Skeletal muscle satellite cell (primary cell): ENCODE results near the gene RAD51B.

Experiments used
- H3K27me3 ChIP-seq: 2 replicates; pipeline ENCODE4 v1.7.0; 2013; ENCODE audit warnings: low read length; ENCODE audit not compliant: control insufficient read depth, insufficient read depth
- H3K36me3 ChIP-seq: 2 replicates; pipeline ENCODE4 v1.7.0; 2013; ENCODE audit warnings: mild to moderate bottlenecking, control low read depth, low read length; ENCODE audit not compliant: insufficient read depth
- H3K4me1 ChIP-seq: 2 replicates; pipeline ENCODE4 v1.7.0; 2013; ENCODE audit warnings: low read length; ENCODE audit not compliant: control insufficient read depth, insufficient read depth
- H3K4me2 ChIP-seq: 2 replicates; pipeline ENCODE4 v1.7.0; 2013; ENCODE audit warnings: mild to moderate bottlenecking, low read length
- H3K4me3 ChIP-seq: 2 replicates; pipeline ENCODE4 v1.7.0; 2013; ENCODE audit warnings: low read length
- H3K9ac ChIP-seq: 2 replicates; pipeline ENCODE4 v1.7.0; 2013; ENCODE audit warnings: mild to moderate bottlenecking, low read depth, low read length, moderate library complexity
- H3K9me3 ChIP-seq: replicated peaks from 2 replicates; pipeline ENCODE4 v1.7.0; 2013; ENCODE audit warnings: mild to moderate bottlenecking, control low read depth, low read length

RAD51B gene

DNA sequence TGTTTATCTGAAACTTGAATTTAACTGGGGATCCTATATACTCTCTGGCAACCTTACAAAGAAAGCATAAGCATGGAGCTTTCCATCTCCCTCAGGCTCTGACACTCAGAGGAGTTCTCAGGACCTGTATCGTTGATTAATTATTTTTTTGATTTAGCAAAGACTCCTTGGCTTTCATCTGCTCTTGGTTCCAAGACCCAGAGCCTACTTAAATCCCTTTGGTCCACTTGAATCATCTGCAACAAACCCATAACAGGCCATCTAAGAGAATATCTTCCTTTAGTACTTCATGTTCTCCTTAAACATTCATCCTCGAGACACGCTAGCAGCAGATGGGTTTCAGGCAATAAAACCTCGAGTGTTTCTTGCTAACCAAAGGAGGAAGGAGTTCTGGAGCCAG, 887.9 kb downstream of the RAD51B start:
- no peaks in the 10 kb centered on the region for H3K36me3 ChIP-seq
- no peak overlapping the region for H3K4me3 ChIP-seq
- no peaks in the 10 kb centered on the region for H3K9me3 ChIP-seq
- H3K4me2 ChIP-seq, result no peak overlapping the region
- no peak overlapping the region for H3K9ac ChIP-seq
- peaks cover 25% of the 10 kb centered on the region for H3K4me1 ChIP-seq
- no peaks in the 10 kb centered on the region for H3K27me3 ChIP-seq

DNA sequence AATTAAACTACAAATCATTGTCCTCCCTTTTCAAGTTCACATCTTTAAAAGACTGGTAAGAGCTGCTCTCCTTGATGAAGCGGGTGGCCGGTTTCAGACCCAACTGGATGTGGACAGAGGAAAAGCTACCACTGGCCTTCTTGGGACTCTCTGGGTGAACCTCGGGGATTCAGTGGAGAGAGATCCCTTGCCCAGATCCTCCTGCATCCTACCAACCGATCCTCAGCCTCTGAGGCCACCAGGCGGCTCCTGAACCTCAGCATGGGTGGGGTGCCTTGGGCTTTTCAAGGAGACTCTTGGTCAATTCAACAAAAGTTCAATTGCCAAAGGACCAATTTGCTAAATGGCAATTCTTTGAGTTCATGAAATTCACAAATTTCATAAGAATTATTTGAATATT, 888.8 kb downstream of the RAD51B start:
- H3K4me1 ChIP-seq, result peaks cover 16% of the 10 kb centered on the region
- H3K4me3 ChIP-seq, result no peak overlapping the region
- no peaks in the 10 kb centered on the region for H3K9me3 ChIP-seq
- H3K4me2 ChIP-seq, result no peak overlapping the region
- no peak overlapping the region for H3K9ac ChIP-seq
- H3K27me3 ChIP-seq, result no peaks in the 10 kb centered on the region
- H3K36me3 ChIP-seq, result no peaks in the 10 kb centered on the region

DNA sequence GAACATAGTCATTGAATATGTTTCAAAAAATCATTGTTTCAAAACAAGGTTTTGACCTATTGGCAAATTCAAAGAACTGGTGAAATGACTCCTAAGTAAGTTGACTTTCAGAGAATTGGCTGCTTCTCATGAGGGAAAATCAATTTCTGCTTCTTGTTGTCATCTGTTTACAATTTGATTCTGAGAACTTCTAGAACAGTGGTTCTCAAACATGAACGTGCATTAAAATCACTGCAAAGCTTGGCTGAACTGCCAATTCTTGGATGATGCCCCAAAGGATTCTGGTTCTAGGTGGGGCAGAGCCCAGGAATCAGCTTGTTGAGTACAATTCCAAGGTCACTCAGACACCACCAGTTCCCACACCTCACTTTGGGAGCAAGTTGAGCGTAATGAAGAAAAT, 889.4 kb downstream of the RAD51B start:
- Histone ChIP-seq H3K4me2 (no peak overlapping the region), H3K4me1 (peaks cover 12% of the 10 kb centered on the region), H3K9ac (no peak overlapping the region), H3K36me3 (no peaks in the 10 kb centered on the region), H3K27me3 (no peaks in the 10 kb centered on the region), H3K4me3 (no peak overlapping the region), H3K9me3 (no peaks in the 10 kb centered on the region)

DNA sequence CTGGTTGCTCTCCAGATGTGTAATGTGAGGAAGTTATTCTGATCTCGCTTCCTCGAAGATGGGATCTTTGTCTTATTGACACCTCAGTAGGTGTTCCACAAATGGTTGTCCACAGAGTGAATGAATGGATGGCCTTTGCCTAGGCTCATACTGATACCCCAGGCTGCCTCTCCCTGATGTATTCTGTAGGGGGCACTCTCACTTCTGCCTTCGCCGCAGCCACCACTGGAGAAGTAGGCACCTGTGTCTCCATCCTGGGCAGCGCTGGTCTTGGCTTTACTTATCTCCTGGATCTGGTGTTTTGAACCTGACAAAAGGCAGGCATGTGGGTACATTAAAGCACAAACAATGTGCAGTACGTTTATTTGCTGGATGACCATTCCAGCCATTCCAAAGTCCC, 891.2 kb downstream of the RAD51B start:
- H3K4me2 ChIP-seq, result no peak overlapping the region
- H3K4me1 ChIP-seq, result peaks cover 15% of the 10 kb centered on the region
- no peak overlapping the region for H3K9ac ChIP-seq
- H3K9me3 ChIP-seq, result no peaks in the 10 kb centered on the region
- H3K4me3 ChIP-seq, result no peak overlapping the region
- no peaks in the 10 kb centered on the region for H3K36me3 ChIP-seq
- H3K27me3 ChIP-seq, result no peaks in the 10 kb centered on the region

DNA sequence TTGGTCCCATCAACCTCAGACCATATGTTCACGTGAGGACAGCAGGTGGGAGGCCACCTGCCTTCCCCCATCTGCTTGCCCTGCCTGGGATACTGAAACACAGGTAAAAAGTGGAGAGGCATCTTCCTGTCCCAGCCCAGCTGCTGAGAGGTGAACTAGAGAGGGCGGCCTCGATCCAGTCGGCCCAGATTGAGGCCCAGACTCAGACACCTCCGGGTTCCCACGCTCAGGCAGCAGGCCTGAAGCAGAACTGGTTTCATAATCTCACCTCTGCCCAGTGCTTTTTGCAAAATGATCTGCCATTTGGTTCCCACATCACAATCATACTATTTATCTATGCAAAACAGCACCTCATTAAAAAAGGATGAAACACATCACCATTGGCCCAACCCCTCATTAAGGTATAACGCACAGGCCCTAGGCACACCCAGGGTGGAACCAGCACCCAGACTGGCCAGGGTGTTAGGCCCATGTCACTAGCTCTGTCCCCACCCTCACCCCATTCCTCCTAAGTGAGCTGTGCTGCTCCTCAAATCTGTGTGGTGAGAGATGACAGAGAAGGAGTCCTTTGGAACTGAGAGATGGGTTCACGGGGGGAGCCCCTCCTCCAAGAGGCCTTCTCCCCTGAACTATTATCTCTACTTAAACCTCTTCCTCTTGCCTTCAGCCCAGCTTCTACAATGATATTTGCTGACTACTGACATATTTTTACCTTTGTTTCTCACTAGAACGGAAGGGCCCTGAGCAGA, 892.2 kb downstream of the RAD51B start:
- Histone ChIP-seq H3K36me3 (no peaks in the 10 kb centered on the region), H3K4me1 (peaks cover 15% of the 10 kb centered on the region), H3K4me3 (no peak overlapping the region), H3K9me3 (no peaks in the 10 kb centered on the region), H3K9ac (no peak overlapping the region), H3K27me3 (no peaks in the 10 kb centered on the region), H3K4me2 (no peak overlapping the region)

DNA sequence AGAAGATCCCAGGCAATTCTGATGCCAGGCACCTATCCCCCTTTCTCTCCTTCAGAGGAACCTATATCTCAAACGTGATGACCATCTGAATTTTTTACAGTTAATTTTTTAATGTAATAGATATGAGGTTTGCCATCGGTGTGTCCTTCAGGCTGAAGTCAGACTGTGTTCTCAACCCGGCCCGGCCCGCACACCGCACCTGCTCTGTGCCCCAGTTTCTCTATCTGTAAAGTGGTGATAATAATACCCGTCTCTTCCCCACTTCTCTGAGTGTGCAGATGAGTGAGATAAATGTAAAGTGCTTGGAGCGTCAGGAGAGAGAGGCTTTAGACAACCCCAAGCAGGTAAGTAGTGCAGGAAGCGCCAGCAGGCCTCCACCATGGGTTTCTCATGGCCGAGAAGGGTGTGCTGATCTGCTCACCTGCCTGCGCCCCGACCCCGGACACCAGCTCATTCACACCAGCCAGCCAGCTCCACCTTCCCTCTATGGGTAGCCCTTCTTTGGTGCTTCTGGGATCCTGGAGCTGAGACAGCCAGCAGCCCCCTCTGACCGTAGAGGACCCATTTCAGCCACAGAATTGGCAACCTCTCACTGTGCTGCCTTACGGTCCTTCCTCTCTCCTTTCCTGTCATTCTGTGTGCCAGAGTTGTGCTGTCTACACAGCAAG, 893.3 kb downstream of the RAD51B start:
- Histone ChIP-seq H3K4me1 (peaks cover 15% of the 10 kb centered on the region), H3K36me3 (no peaks in the 10 kb centered on the region), H3K9ac (no peak overlapping the region), H3K4me2 (no peak overlapping the region), H3K27me3 (no peaks in the 10 kb centered on the region), H3K9me3 (no peaks in the 10 kb centered on the region), H3K4me3 (no peak overlapping the region)

DNA sequence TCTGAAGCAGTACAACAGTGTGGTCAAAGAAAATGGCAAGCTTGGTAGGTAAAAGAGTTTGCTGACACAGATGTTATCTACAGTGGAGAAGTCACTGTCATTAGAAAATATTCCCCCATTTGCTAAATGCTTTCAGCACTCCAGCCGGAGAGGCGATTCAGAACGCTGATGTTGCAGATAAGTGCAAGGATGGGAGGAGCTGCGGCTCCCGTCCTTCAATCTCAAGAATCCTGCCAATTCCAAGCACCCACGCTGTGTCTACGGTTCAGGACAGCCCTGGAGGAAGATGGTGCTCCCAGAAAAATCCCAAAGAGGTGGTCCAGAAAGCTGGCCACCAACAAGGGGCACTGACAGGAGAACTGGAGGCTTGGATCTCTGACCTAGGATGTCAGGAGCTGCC, 894.2 kb downstream of the RAD51B start:
- Histone ChIP-seq H3K4me3 (no peak overlapping the region), H3K4me1 (peaks cover 15% of the 10 kb centered on the region), H3K9me3 (no peaks in the 10 kb centered on the region), H3K36me3 (no peaks in the 10 kb centered on the region), H3K27me3 (no peaks in the 10 kb centered on the region), H3K9ac (no peak overlapping the region), H3K4me2 (no peak overlapping the region)

DNA sequence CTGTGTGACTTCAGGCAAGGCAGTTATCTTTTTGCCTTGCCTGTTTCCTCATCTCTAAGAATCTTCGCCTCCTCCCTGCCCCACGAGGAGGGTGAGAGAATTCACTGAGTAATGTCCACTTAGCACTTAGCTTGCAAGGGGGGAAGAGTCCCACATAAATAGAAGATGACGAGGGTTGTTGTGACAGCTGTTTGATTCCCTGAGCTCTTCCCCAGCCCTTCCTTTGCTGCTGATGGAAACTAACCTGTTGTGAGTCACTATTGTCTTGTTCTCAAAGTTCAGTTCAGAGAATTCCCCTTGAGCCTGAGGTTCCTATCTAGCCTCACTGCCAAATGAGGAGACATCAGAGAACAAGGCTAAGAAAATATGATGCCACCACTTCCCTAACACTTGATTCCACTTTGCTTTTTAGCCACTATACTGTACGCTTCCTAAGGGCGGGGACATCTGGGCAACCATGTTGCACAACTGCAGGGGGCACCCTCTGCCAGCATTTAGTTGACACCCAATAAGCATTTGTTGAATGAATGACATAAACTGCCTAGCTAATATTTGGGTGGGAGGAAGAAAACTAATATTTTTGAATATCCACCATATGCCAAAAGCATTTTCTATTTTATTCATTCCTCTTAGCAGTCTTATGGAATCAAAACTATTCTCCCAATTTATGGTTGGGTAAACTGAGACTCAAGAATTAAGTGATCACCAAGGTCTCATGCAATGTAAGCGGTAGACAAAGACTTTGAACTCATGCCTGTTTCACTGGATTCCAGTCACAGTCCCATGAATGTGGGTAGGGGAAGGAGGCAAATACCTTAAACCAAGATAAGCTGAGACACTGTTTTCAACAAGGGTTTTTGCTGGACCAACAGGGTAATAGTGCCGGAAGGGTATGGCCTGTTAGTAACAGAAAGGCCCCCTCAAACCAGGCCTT, 895.7 kb downstream of the RAD51B start:
- peaks cover 15% of the 10 kb centered on the region for H3K4me1 ChIP-seq
- no peaks in the 10 kb centered on the region for H3K36me3 ChIP-seq
- H3K9me3 ChIP-seq, result no peaks in the 10 kb centered on the region
- no peaks in the 10 kb centered on the region for H3K27me3 ChIP-seq
- H3K9ac ChIP-seq, result no peak overlapping the region
- no peak overlapping the region for H3K4me2 ChIP-seq
- H3K4me3 ChIP-seq, result no peak overlapping the region

DNA sequence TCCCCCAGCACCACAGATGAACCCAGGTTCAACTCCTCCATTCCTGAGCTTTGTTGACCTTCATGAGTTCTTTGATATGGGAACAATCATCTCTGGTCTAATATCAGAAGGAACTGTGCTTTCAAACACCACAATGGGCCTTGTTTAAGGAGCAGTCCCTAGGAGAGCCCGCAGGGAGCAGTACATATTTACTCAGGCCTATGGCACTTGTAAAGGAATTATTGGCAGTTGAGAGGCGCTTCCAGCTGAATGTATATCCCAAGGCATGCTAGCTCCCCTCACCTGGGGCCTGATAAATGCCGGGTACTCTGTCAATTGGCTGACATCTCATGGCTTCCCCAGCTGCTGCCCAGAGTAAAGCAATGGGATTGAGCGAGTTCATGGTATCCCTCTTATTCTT, 897.1 kb downstream of the RAD51B start:
- Histone ChIP-seq H3K4me1 (peaks cover 15% of the 10 kb centered on the region), H3K9ac (no peak overlapping the region), H3K36me3 (no peaks in the 10 kb centered on the region), H3K9me3 (no peaks in the 10 kb centered on the region), H3K4me2 (no peak overlapping the region), H3K4me3 (no peak overlapping the region), H3K27me3 (no peaks in the 10 kb centered on the region)

DNA sequence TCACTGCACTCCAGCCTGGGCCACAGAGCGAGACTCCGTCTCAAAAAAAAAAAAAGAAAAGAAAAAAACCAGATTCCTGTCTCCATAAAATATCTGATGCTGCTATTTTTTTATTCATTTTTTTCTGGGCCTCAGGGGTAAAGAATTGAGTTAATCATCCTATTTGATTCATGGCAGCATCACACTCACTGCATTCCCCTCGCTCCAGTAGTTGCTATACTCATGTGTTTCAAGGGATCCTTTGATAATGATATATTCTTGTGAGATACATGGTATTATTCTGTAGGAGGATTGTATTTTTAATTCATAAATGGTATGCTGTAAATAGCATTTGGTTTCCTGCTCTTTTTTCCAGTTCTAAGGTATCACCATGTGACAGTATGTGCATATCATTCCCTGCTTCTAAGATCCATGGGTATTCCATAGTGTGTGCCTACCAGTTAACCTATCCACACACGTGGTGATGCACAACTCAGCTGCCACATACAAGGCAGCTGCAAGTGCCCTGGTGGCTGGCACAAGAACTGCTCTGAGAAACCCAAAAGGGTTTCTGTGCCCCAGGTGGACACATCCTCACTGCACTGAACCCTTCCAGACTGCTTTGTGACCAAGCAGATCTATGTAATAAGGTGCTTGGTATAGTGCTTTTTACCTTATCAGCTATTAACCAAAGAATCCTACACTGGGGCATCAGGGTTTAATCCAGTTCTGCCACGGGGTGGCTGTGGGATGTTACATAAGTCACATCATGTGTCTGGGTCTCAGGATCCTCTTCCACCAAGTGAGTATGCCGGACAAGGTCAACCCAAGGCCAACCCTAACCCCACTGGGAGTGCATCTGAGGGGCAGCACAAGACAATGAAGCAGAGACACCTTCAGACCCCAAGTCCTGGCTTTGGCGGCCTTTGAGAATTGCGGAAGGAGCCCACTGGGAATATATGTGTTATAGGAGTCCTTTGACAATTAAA, 898.7 kb downstream of the RAD51B start:
- Histone ChIP-seq H3K9me3 (no peaks in the 10 kb centered on the region), H3K4me3 (no peak overlapping the region), H3K36me3 (no peaks in the 10 kb centered on the region), H3K9ac (no peak overlapping the region), H3K4me1 (peaks cover 15% of the 10 kb centered on the region), H3K4me2 (no peak overlapping the region), H3K27me3 (no peaks in the 10 kb centered on the region)
